Neural cell (in vitro differentiated cells): Measurements from ENCODE around the gene CCL27.

Experiments
- CTCF ChIP-seq: fragments of 450-650 bp; IDR thresholded peaks from 2 replicates; pipeline ENCODE4 v1.5.1; 2014; ENCODE audit warnings: antibody characterized with exemption, mild to moderate bottlenecking, moderate library complexity; ENCODE audit not compliant: poor library complexity, severe bottlenecking
- EP300 ChIP-seq: fragments of 450-650 bp; conservative IDR thresholded peaks from 2 replicates; pipeline ENCODE4 v1.6.1; 2014; ENCODE audit warnings: antibody characterized with exemption, mild to moderate bottlenecking, moderate library complexity; ENCODE audit not compliant: poor library complexity, severe bottlenecking
- EZH2 ChIP-seq: fragments of 200-600, 300-800 bp; shearing (Covaris generic), sonication (generic); IDR thresholded peaks from 2 replicates; pipeline ENCODE4 v1.6.1; 2014; ENCODE audit warnings: antibody characterized with exemption, low read length, borderline replicate concordance, mild to moderate bottlenecking; ENCODE audit not compliant: insufficient read depth, poor library complexity, severe bottlenecking
- MXI1 ChIP-seq: fragments of 450-650 bp; conservative IDR thresholded peaks from 2 replicates; pipeline ENCODE4 v1.6.1; 2014; ENCODE audit warnings: antibody characterized with exemption, mild to moderate bottlenecking; ENCODE audit not compliant: poor library complexity, severe bottlenecking
- POLR2AphosphoS5 ChIP-seq: IDR thresholded peaks from 2 replicates; pipeline ENCODE4 v1.6.1; 2012
- REST ChIP-seq: IDR thresholded peaks from 2 replicates; pipeline ENCODE4 v1.6.1; 2012; ENCODE audit warnings: borderline replicate concordance
- SMC3 ChIP-seq: fragments of 450-650 bp; conservative IDR thresholded peaks from 2 replicates; pipeline ENCODE4 v1.6.1; 2014; ENCODE audit warnings: antibody characterized with exemption, mild to moderate bottlenecking, moderate library complexity; ENCODE audit not compliant: poor library complexity
- TAF1 ChIP-seq: IDR thresholded peaks from 2 replicates; pipeline ENCODE4 v1.6.1; 2012; ENCODE audit warnings: low read depth

GRCh38 chr9:34647084-34647403, 15.4 kb downstream of the CCL27 start:
- TF ChIP-seq TAF1 = no peak
- no peak for TF ChIP-seq CTCF
- TF ChIP-seq EZH2 = no peak
- TF ChIP-seq POLR2AphosphoS5 = no peak
- TF ChIP-seq REST = no peak
- TF ChIP-seq MXI1 = no peak
- no peak for TF ChIP-seq EP300
- TF ChIP-seq SMC3 = no peak
